ENCODE measurements around the gene LCN1.

The LCN1 gene

GRCh38 chr9:135566552-135566951 lies 45.3 kb downstream of the LCN1 start:
- H3K4me3 ChIP-seq (ENCODE audit: low read length) = no peak overlapping the region
- no peak for DNase-seq (ENCODE audit: low read depth)
- no peak for TF ChIP-seq CTCF (conservative IDR thresholded peaks at IDR 0.05; ENCODE audit: low read depth, low read length)

GRCh38 chr9:135567311-135567710 lies 46.1 kb downstream of the LCN1 start:
- no peak overlapping the region for H3K4me3 ChIP-seq (ENCODE audit: low read length)
- no peak for TF ChIP-seq CTCF (conservative IDR thresholded peaks at IDR 0.05; ENCODE audit: low read depth, low read length)
- no peak for DNase-seq (ENCODE audit: low read depth)

- DNase-seq (ENCODE audit: low read depth) = no peak
- H3K4me3 ChIP-seq (ENCODE audit: low read length) = no peak overlapping the region
- TF ChIP-seq CTCF (conservative IDR thresholded peaks at IDR 0.05; ENCODE audit: low read depth, low read length) = no peak
Observed at GRCh38 chr9:135568026-135568425, 46.8 kb downstream of the LCN1 start.

GRCh38 chr9:135570456-135570855 lies 49.2 kb downstream of the LCN1 start:
- no peak for DNase-seq (ENCODE audit: low read depth)
- no peak for TF ChIP-seq CTCF (conservative IDR thresholded peaks at IDR 0.05; ENCODE audit: low read depth, low read length)
- H3K4me3 ChIP-seq (ENCODE audit: low read length) = no peak overlapping the region

GRCh38 chr9:135572233-135572632 lies 51.0 kb downstream of the LCN1 start:
- TF ChIP-seq CTCF (conservative IDR thresholded peaks at IDR 0.05; ENCODE audit: low read depth, low read length) = no peak
- DNase-seq (ENCODE audit: low read depth) = no peak
- no peak overlapping the region for H3K4me3 ChIP-seq (ENCODE audit: low read length)

GRCh38 chr9:135573124-135573523 lies 51.9 kb downstream of the LCN1 start:
- DNase-seq (ENCODE audit: low read depth) = no peak
- TF ChIP-seq CTCF (conservative IDR thresholded peaks at IDR 0.05; ENCODE audit: low read depth, low read length) = no peak
- no peak overlapping the region for H3K4me3 ChIP-seq (ENCODE audit: low read length)

GRCh38 chr9:135574331-135574730 lies 53.1 kb downstream of the LCN1 start:
- no peak for TF ChIP-seq CTCF (conservative IDR thresholded peaks at IDR 0.05; ENCODE audit: low read depth, low read length)
- H3K4me3 ChIP-seq (ENCODE audit: low read length) = no peak overlapping the region

More at GRCh38 chr9:135574331-135574730, 53.1 kb downstream of the LCN1 start:
- no peak for DNase-seq (ENCODE audit: low read depth)
